Neuronal stem cell (in vitro differentiated cells): ENCODE data around the gene KIF26B.
A peak's percentile ranks its signal among the peaks of the same experiment; 100 is the strongest.

Experiments used
- DNase-seq: peaks from one replicate; pipeline ENCODE4 v3.0.0-alpha.2; 2013; ENCODE audit warnings: low spot score
- H2AFZ ChIP-seq: one replicate; pipeline ENCODE4 v1.6.1; 2013; ENCODE audit warnings: mild to moderate bottlenecking, low read length, inconsistent platforms
- H2AK5ac ChIP-seq: 2 replicates; pipeline ENCODE4 v1.6.1; 2013; ENCODE audit warnings: low read depth, mild to moderate bottlenecking, inconsistent platforms, low read length, moderate library complexity, mixed read lengths
- H2BK120ac ChIP-seq: 2 replicates; pipeline ENCODE4 v1.6.1; 2013; ENCODE audit warnings: low read depth, mild to moderate bottlenecking, inconsistent platforms, low read length, moderate library complexity, mixed read lengths
- H2BK12ac ChIP-seq: one replicate; pipeline ENCODE4 v1.6.1; 2013; ENCODE audit warnings: low read length, inconsistent platforms
- H2BK15ac ChIP-seq: 2 replicates; pipeline ENCODE4 v1.6.1; 2013; ENCODE audit warnings: mild to moderate bottlenecking, low read length, inconsistent platforms, mixed read lengths
- H2BK5ac ChIP-seq: one replicate; pipeline ENCODE4 v1.6.1; 2013; ENCODE audit warnings: inconsistent platforms, mild to moderate bottlenecking, low read length, moderate library complexity
- H3K14ac ChIP-seq: one replicate; pipeline ENCODE4 v1.6.1; 2013; ENCODE audit warnings: low read length, inconsistent platforms
- H3K18ac ChIP-seq: 2 replicates; pipeline ENCODE4 v1.6.1; 2013; ENCODE audit warnings: low read length, inconsistent platforms
- H3K23ac ChIP-seq: 2 replicates; pipeline ENCODE4 v1.6.1; 2013; ENCODE audit warnings: low read depth, mild to moderate bottlenecking, mixed read lengths, low read length, inconsistent platforms; ENCODE audit not compliant: poor library complexity
- H3K27ac ChIP-seq: replicated peaks from 3 replicates; pipeline ENCODE4 v1.5.1; 2013; ENCODE audit warnings: low read length, inconsistent platforms
- H3K27me3 ChIP-seq, 3 experiments: 2 replicates each; pipeline ENCODE4 v1.6.1; 2013; ENCODE audit warnings: low read length in 3 of 3, mild to moderate bottlenecking in 2 of 3, inconsistent platforms in 1 of 3, low read depth in 1 of 3, mixed read lengths in 1 of 3, moderate library complexity in 1 of 3; ENCODE audit not compliant: control insufficient read depth in 3 of 3, insufficient read depth in 3 of 3
- H3K36me3 ChIP-seq, 2 donors: replicated peaks in 1 of 2; 2 replicates each; pipeline ENCODE4 v1.6.1; 2013; ENCODE audit warnings: low read length in 2 of 2; ENCODE audit not compliant: control insufficient read depth in 2 of 2, insufficient read depth in 2 of 2
- H3K4ac ChIP-seq: 2 replicates; pipeline ENCODE4 v1.6.1; 2013; ENCODE audit warnings: inconsistent platforms, mild to moderate bottlenecking, low read length, moderate library complexity
- H3K4me1 ChIP-seq, 2 donors: 1 replicate in 1 of 2; 2 replicates in 1 of 2; pipeline ENCODE4 v1.6.1; 2013; ENCODE audit warnings: low read length in 2 of 2, low read depth in 1 of 2; ENCODE audit not compliant: control insufficient read depth in 2 of 2, insufficient read depth in 1 of 2
- H3K4me2 ChIP-seq: one replicate; pipeline ENCODE4 v1.6.1; 2013; ENCODE audit warnings: mild to moderate bottlenecking, low read length, inconsistent platforms; ENCODE audit not compliant: insufficient read depth, poor library complexity, severe bottlenecking
- H3K4me3 ChIP-seq, 2 donors: 2 replicates each; pipeline ENCODE4 v1.5.1; 2013; ENCODE audit warnings: low read length in 2 of 2, mild to moderate bottlenecking in 2 of 2, inconsistent platforms in 1 of 2, moderate library complexity in 1 of 2
- H3K79me1 ChIP-seq: one replicate; pipeline ENCODE4 v1.6.1; 2013; ENCODE audit warnings: low read depth, mild to moderate bottlenecking, inconsistent platforms, low read length, moderate library complexity
- H3K9ac ChIP-seq: one replicate; pipeline ENCODE4 v1.6.1; 2013; ENCODE audit warnings: mild to moderate bottlenecking, low read depth, low read length, inconsistent platforms; ENCODE audit not compliant: poor library complexity
- H3K9me3 ChIP-seq, 2 donors: replicated peaks in 1 of 2; 2 replicates each; pipeline versions ENCODE3 to v1.6.1; 2013; ENCODE audit warnings: low read length in 2 of 2, mild to moderate bottlenecking in 2 of 2, inconsistent platforms in 1 of 2, low read depth in 1 of 2, mixed read lengths in 1 of 2, moderate library complexity in 1 of 2; ENCODE audit not compliant: control insufficient read depth in 2 of 2, insufficient read depth in 1 of 2
- H4K8ac ChIP-seq: one replicate; pipeline ENCODE4 v1.6.1; 2013; ENCODE audit warnings: low read depth, mild to moderate bottlenecking, inconsistent platforms, low read length, moderate library complexity
- H4K91ac ChIP-seq: one replicate; pipeline ENCODE4 v1.6.1; 2013; ENCODE audit warnings: low read length, low read depth, mild to moderate bottlenecking, inconsistent platforms; ENCODE audit not compliant: poor library complexity
- WGBS, 2 donors: extraction: QIAGEN DNeasy Blood & Tissue Kit; methylation state at CpG; one replicate each; pipeline ENCODE4 v1.1.7; 2013; ENCODE audit warnings: missing lambda C conversion rate in 2 of 2, mixed read lengths in 1 of 2; ENCODE audit not compliant: insufficient read length in 2 of 2, insufficient replicate concordance in 1 of 2; ENCODE audit errors: extremely low coverage in 2 of 2; 5-methylcytosine and 5-hydroxymethylcytosine counted together

Gene KIF26B

DNA sequence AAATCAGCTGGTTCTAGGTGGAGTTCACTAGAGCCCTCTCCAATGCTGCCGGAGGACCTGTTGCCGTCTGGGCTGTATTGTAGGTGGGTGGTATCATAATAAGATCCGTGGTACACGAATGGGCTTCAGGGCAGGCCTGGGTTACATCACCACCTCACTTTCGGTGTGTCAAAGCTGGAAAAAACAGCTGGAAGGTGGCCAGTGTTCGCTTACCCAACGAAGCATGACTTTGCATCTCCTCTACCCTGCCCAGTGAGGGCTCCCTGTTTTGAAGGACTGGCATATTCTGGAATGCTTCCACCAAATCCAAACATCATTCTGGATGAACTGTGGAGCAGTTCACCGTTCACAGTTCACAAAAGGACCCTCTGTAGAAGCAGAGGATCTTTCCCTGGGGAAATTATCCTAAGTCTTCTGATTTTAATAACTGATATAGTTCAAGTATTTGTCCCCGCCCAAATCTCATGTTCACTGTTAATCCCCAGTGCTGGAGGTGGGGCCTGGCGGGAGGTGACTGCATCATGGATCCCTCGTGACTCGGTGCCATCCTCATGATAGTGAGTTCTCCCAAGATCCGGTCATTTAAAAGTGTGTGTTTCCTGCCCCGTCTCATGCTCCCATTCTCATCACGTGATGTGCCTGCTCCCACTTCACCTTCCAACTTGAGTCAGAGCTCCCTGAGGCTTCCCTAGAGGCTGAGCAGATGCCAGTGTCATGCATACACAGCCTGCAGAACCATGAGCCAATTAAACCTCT is 429.0 kb downstream of the KIF26B start:
- Histone ChIP-seq H3K4ac (no peak overlapping the region), H2AFZ (no peak overlapping the region), H3K27me3 (no peaks in the 10 kb centered on the region), H3K79me1 (no peaks in the 10 kb centered on the region), H3K4me1 (peaks cover 7 to 10% of the 10 kb centered on the region in 2 donors), H2BK15ac (no peak overlapping the region), H3K27ac (no peak overlapping the region), H3K4me3 (no peak overlapping the region), H3K18ac (no peak overlapping the region), H2BK12ac (no peak overlapping the region), H2BK120ac (no peak overlapping the region), H3K14ac (no peak overlapping the region), H3K4me2 (no peak overlapping the region), H3K23ac (no peak overlapping the region), H3K36me3 (peaks cover 0 to 5% of the 10 kb centered on the region in 2 donors), H4K91ac (no peak overlapping the region), H2AK5ac (no peak overlapping the region), H3K9ac (no peak overlapping the region), H2BK5ac (no peak overlapping the region), H3K9me3 (no peaks in the 10 kb centered on the region), H4K8ac (no peak overlapping the region)
- no CpG with 5 or more reads among the region's 15 CpGs for WGBS, 2 donors
- DNase-seq: no peak

DNA sequence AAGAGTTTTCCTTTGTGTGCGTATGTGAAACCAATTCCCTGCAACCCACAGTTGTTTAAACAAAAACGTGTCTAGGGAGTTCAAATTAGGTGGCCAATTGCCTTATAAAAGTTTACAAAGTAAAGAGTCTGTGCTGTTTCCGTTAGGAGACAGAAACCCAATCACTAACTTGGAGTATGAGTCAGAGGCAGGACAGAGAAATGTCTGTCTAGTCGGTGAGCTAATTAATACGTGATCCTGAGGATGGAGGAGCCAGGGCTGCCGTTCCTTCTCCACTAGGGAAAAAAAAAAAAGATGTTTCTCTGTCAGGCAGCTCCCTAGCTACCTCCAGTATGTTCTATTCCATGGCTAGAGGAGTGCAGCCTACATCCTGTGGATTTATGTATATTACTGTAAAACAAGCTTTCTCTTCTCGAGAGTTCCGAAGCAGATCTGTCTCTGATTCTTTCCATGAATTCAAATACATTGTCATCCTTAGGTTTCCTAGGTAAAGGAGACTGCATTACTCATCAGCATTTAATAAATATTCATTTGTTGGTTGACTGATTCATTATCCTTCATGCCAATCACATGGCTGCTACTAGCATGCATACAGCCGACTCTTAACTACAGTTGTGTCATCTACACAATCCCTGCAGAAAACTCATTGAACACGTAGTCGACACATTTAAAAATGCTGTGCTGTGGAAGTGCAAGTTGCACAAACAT is 430.6 kb downstream of the KIF26B start:
- Histone ChIP-seq H2BK12ac (no peak overlapping the region), H3K36me3 (peaks cover 0 to 5% of the 10 kb centered on the region in 2 donors), H3K4ac (no peak overlapping the region), H3K9ac (no peak overlapping the region), H3K79me1 (no peaks in the 10 kb centered on the region), H3K27me3 (no peaks in the 10 kb centered on the region), H2BK5ac (no peak overlapping the region), H3K18ac (no peak overlapping the region), H2AFZ (peak overlapping the region; percentile 21), H4K91ac (no peak overlapping the region), H2AK5ac (no peak overlapping the region), H3K9me3 (no peaks in the 10 kb centered on the region), H3K4me2 (no peak overlapping the region), H4K8ac (no peak overlapping the region), H3K4me1 (peaks cover 7 to 16% of the 10 kb centered on the region in 2 donors), H3K14ac (no peak overlapping the region), H3K27ac (no peak overlapping the region), H2BK120ac (no peak overlapping the region), H3K23ac (no peak overlapping the region), H3K4me3 (no peak overlapping the region), H2BK15ac (no peak overlapping the region)
- no CpG with 5 or more reads among the region's 11 CpGs for WGBS, 2 donors
- no peak for DNase-seq

DNA sequence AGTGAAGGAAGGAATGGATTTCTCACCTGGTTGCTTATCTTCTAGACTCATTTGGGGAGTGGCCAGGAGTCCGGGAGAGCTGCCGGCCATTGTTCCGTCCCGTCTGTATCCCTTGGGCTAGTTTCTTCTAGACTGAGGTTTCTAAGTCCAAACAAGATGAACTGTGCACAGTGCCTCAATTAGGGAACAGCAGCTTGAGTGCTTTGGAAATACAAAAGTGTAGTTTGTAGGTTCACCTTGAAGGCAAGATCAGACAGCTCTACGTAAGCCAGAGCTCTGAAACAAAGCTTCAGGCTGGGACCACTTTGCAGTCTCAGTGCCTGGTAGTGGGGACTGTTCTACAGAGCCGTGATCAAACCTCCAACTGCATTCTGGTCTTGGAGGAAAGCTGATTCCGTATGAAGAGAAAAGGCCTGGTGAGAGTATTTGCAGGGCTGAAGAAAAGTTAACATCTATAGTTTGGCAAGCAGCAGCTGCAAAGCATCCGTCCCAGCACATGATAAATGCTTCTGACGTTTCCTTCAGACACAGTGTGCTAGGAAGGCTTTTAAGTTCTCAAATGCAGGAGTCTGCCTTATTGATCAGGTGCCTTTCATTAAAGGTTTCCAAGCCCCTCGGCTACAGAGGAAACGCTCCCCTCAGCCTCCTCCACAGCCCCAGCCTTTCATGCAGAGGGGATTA is 432.8 kb downstream of the KIF26B start:
- WGBS, 2 donors: no CpG with 5 or more reads among the region's 11 CpGs
- H3K4me1 ChIP-seq: peaks cover 7 to 16% of the 10 kb centered on the region in 2 donors
- no peak overlapping the region for H2BK12ac ChIP-seq
- H3K23ac ChIP-seq: no peak overlapping the region
- peaks cover 0 to 5% of the 10 kb centered on the region in 2 donors for H3K36me3 ChIP-seq
- no peaks in the 10 kb centered on the region for H3K27me3 ChIP-seq
- H2AK5ac ChIP-seq: no peak overlapping the region
- H3K9me3 ChIP-seq: no peaks in the 10 kb centered on the region
- no peak overlapping the region for H3K4me3 ChIP-seq
- no peak overlapping the region for H3K4ac ChIP-seq
- no peak overlapping the region for H3K9ac ChIP-seq
- no peak overlapping the region for H2BK120ac ChIP-seq
- H2BK15ac ChIP-seq: no peak overlapping the region
- no peaks in the 10 kb centered on the region for H3K79me1 ChIP-seq
- no peak overlapping the region for H3K18ac ChIP-seq
- no peak overlapping the region for H4K91ac ChIP-seq
- no peak overlapping the region for H2AFZ ChIP-seq
- H3K27ac ChIP-seq: no peak overlapping the region
- H3K4me2 ChIP-seq: no peak overlapping the region
- no peak overlapping the region for H2BK5ac ChIP-seq
- no peak for DNase-seq
- no peak overlapping the region for H4K8ac ChIP-seq
- no peak overlapping the region for H3K14ac ChIP-seq

DNA sequence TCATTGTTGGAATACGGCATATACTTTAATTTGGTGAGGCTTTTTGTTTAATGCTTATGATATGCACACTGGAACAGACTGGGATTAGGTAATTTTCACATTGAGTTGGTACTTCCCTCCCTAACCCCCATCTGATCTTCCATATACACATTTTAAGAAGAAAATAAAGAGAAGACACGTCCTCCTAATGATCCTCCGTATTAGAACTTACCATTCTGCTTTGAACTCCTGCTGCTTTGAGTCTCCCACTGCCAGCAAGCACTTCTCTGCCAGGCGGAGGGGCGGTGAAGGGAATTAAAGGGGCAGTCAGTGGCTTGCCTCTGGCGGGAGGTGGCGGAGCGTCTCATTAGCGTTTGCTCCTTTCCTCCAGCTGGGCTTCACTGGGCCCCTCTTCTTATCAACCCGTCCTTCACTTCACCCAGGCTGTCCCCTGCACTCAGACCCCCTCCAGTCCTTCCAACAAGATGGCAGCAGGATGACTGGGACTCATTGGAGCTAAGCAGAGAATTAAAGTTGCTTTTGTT is 433.4 kb downstream of the KIF26B start:
- no peaks in the 10 kb centered on the region for H3K27me3 ChIP-seq
- H3K4me2 ChIP-seq: no peak overlapping the region
- H3K23ac ChIP-seq: no peak overlapping the region
- DNase-seq: no peak
- H3K9ac ChIP-seq: no peak overlapping the region
- no peak overlapping the region for H2AK5ac ChIP-seq
- no peaks in the 10 kb centered on the region for H3K9me3 ChIP-seq
- no peak overlapping the region for H2BK120ac ChIP-seq
- H4K91ac ChIP-seq: no peak overlapping the region
- no CpG with 5 or more reads among the region's 10 CpGs for WGBS, 2 donors
- no peak overlapping the region for H3K18ac ChIP-seq
- H3K79me1 ChIP-seq: no peaks in the 10 kb centered on the region
- H4K8ac ChIP-seq: no peak overlapping the region
- no peak overlapping the region for H3K4me3 ChIP-seq
- H3K14ac ChIP-seq: no peak overlapping the region
- H3K4me1 ChIP-seq: peaks cover 7 to 16% of the 10 kb centered on the region in 2 donors
- H2BK5ac ChIP-seq: no peak overlapping the region
- no peak overlapping the region for H3K27ac ChIP-seq
- H2BK12ac ChIP-seq: no peak overlapping the region
- H3K36me3 ChIP-seq: peaks cover 0 to 5% of the 10 kb centered on the region in 2 donors
- H3K4ac ChIP-seq: no peak overlapping the region
- H2BK15ac ChIP-seq: no peak overlapping the region
- H2AFZ ChIP-seq: no peak overlapping the region
